MG63 (cell line): Measurements from ENCODE around the gene ETV2. TPM values are rescaled to one million over a fixed set of nuclear protein-coding genes. Genes with fewer than 3 reads are reported as not detected.
"Not testable (repeated sequence)": the region's sequence is repeated elsewhere in the genome, so short reads cannot be mapped to it uniquely, and the experiment has no call there.

ENCODE experiments used
- DNase-seq: peaks from one replicate; pipeline ENCODE4 v3.0.0-alpha.2; 2020
- H3K27me3 ChIP-seq: fragments of 250-450 bp; sonication (Bioruptor Pico); 2 replicates; pipeline ENCODE4 v1.5.1; 2020; ENCODE audit warnings: mild to moderate bottlenecking, moderate library complexity
- H3K36me3 ChIP-seq: fragments of 250-450 bp; sonication (Bioruptor Pico); 2 replicates; pipeline ENCODE4 v1.5.1; 2020; ENCODE audit warnings: mild to moderate bottlenecking, moderate library complexity
- H3K4me3 ChIP-seq: fragments of 250-450 bp; sonication (Bioruptor Pico); 2 replicates; pipeline ENCODE4 v1.5.1; 2020; ENCODE audit warnings: mild to moderate bottlenecking, moderate library complexity
- H3K9me3 ChIP-seq: fragments of 250-450 bp; sonication (Bioruptor Pico); 2 replicates; pipeline ENCODE4 v1.5.1; 2020; ENCODE audit warnings: mild to moderate bottlenecking, moderate library complexity
- total RNA-seq: library from RNA; depleted of rRNA; stranded (reverse); fragments of >200 nt; shearing (Covaris generic); gene quantifications from 2 replicates; pipeline ENCODE4 v1.2.3, GENCODE V29; 2014; ENCODE audit warnings: low replicate concordance

The ETV2 gene
- total RNA-seq, 1 experiment from 2014 or later: not detected

- DNase-seq: peak; percentile 99
- H3K36me3 ChIP-seq: no peaks in the 10 kb centered on the region
- peak overlapping the region; percentile 56 for H3K4me3 ChIP-seq
- H3K27me3 ChIP-seq: no peaks in the 10 kb centered on the region
- H3K9me3 ChIP-seq: no peaks in the 10 kb centered on the region
Observed at GRCh38 chr19:35644206-35644986, 2.9 kb downstream of the ETV2 start.

- H3K4me3 ChIP-seq: peak overlapping the region; percentile 56
- DNase-seq: peak; percentile 64
- peaks cover 5% of the 10 kb centered on the region for H3K36me3 ChIP-seq
- no peaks in the 10 kb centered on the region for H3K27me3 ChIP-seq
- H3K9me3 ChIP-seq: no peaks in the 10 kb centered on the region
Observed at GRCh38 chr19:35644987-35645679, 3.6 kb downstream of the ETV2 start.

DNA sequence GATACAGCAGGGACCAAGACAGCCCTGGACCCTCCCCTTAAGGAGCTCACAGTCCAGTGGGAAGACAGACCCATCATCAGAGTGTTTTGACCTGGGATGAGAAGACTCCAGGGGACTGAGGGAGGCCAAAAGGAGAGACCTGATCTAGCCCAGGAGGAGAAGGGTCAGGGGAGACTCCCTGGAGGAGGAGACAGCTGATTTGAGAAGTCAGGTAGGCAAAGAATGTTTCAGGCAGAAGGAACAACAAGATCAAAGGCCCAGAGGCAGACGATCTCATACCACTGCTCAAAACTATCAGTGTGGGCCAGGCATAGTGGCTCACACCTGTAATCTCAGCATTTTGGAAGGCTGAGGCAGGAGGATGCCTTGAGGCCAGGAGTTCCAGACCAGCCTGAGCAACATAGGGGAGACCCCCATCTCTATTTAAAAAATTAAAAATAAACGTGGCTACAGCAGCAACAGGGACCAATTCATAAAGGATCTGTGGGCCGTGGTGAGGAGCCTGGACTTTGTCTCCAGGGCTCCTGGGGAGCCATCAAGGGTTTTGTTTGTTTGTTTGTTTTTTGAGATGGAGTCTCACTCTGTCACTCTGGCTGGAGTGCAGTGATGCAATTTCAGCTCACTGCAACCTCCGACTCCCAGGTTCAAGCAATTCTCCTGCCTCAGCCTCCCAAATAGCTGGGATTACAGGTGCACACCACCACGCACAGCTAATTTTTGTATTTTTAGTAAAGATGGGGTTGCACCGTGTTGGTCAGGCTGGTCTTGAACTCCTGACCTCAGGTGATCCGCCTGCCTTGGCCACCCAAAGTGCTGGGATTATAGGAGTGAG is 4.4 kb downstream of the ETV2 start:
- H3K9me3 ChIP-seq: no peaks in the 10 kb centered on the region
- no peak for DNase-seq
- no peak overlapping the region for H3K4me3 ChIP-seq
- H3K27me3 ChIP-seq: no peaks in the 10 kb centered on the region
- peaks cover 10% of the 10 kb centered on the region for H3K36me3 ChIP-seq

DNA sequence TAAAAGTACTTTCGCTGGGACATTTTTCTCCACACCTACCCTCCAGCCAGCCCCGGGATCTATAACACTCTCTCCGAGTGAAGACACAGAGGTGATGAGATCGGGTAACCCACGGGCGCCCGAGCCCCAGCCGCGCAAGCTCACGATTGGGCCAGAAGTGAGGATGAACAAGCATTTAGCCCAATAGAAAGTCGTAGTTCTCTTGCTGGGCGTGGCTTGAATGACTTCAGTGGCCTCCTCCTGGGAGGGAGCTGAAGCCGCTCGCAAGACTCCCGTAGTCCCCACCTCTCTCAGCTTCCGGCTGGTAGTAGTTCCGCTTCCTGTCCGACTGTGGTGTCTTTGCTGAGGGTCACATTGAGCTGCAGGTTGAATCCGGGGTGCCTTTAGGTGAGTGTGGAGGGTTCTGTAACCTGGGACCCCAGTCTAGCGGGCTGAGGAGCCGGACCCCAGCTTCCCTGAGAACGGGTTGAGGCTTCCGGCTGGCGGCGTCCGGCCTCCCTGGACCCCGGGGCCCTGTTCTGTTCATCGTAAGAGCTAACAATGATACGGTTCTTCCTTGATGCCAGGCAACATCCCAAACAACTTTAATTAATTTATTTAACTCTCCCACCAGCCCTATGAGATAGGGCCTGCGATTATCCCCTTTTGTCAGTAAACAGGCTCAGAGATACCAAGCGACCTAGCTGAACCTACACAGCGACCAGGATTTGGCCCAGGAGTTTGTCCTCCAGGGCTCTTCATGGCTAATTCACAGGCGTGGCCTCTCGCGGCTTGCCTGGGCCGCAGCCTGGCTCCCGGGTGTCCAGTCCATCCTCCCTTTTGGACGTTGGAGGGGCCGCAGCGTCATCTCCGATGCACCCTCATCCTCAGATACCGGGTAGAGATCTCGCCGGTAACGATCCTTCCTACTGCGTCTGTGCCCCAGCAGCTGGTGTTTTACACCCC is 6.7 kb downstream of the ETV2 start, which contains the start of gene COX6B1:
COX6B1 (plus strand) TSS at position 307 of the 945 bp plus-strand sequence. CDS start 2,921 bp downstream, outside the sequence.
- Histone ChIP-seq H3K27me3 (no peaks in the 10 kb centered on the region), H3K36me3 (peaks cover 28% of the 10 kb centered on the region)

DNA sequence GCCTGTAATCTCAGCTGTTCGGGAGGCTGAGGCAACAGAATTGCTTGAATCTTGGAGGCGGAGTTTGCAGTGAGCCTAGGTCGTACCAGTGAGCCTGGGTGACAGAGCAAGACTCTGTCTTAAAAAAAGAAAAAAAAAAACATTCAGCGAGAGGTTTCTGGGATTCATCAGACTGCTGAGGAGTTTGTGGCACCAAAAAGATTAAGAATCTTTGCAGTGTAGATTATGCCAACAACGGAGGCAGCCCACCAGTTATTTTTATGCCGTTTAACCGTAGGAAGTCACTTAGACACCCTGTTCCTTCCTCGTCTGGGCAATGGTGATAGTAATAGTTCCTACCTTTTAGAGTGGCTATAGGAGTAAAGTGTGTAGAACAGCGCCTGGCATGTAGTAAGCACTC is 9.0 kb downstream of the ETV2 start:
- peaks cover 42% of the 10 kb centered on the region for H3K36me3 ChIP-seq
- H3K27me3 ChIP-seq: no peaks in the 10 kb centered on the region
- no peak for DNase-seq

More for the DNA sequence above, 6.7 kb downstream of the ETV2 start, which contains the start of gene COX6B1:
- Histone ChIP-seq H3K9me3 (no peaks in the 10 kb centered on the region), H3K4me3 (peak within 1 kb of the TSS; percentile 77)
- DNase-seq: peak; percentile 98

GRCh38 chr19:35654828-35655227 is 13.3 kb downstream of the ETV2 start:
- not testable (repeated sequence) for DNase-seq, H3K4me3 ChIP-seq, H3K27me3 ChIP-seq, H3K9me3 ChIP-seq
- peaks cover 77% of the 10 kb centered on the region for H3K36me3 ChIP-seq

More for the DNA sequence above, 9.0 kb downstream of the ETV2 start:
- no peak overlapping the region for H3K4me3 ChIP-seq
- no peaks in the 10 kb centered on the region for H3K9me3 ChIP-seq

DNA sequence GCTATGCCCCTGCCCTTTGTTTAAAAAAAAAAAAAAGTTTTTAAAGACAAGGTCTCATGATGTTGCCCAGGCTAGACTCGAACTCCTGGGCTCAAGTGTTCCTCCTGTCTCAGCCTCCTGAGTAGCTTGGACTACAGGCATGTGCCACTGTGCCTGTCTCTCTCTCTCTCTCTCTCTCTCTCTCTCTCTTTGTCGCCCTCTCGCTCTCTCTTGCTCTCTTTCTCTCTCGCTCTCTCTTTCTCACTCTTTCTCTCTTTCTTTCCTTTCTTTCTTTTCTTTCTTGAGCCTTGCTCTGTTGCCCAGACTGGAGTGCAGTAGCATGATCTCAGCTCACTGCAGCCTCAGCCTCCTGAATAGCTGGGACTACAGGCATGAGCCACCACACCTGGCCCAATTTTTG is 14.1 kb downstream of the ETV2 start:
- Histone ChIP-seq H3K4me3 (no peak overlapping the region), H3K36me3 (peaks cover 78% of the 10 kb centered on the region), H3K27me3 (no peaks in the 10 kb centered on the region), H3K9me3 (no peaks in the 10 kb centered on the region)
- no peak for DNase-seq

DNA sequence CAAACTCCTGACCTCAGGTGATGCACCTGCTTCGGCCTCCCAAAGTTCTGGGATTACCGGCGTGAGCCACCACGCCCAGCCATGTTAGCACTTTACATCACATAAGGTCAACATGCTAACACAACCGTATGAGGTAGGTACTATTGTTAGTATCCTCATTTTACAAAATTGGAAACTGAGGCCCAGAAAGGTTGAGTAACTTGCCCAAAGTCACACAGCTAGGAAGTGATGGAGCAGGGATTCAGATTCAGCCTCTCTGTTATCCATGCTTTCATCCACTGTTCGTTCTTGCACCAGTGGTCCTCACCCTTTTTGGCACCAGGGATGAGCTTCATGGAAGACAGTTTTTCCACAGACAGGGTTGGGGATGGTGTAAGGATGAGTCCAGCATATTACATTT is 15.2 kb downstream of the ETV2 start:
- Histone ChIP-seq H3K27me3 (no peaks in the 10 kb centered on the region), H3K9me3 (no peaks in the 10 kb centered on the region), H3K36me3 (peaks cover 76% of the 10 kb centered on the region), H3K4me3 (no peak overlapping the region)
- no peak for DNase-seq

GRCh38 chr19:35657904-35658700 is 16.6 kb downstream of the ETV2 start:
- peak; percentile 39 for DNase-seq
- H3K27me3 ChIP-seq: no peaks in the 10 kb centered on the region
- H3K9me3 ChIP-seq: no peaks in the 10 kb centered on the region
- no peak overlapping the region for H3K4me3 ChIP-seq
- H3K36me3 ChIP-seq: peaks cover 71% of the 10 kb centered on the region

- H3K4me3 ChIP-seq: no peak overlapping the region
- DNase-seq: no peak
- H3K27me3 ChIP-seq: no peaks in the 10 kb centered on the region
- no peaks in the 10 kb centered on the region for H3K9me3 ChIP-seq
- H3K36me3 ChIP-seq: peaks cover 50% of the 10 kb centered on the region
Observed at GRCh38 chr19:35661995-35662340, 20.4 kb downstream of the ETV2 start.

GRCh38 chr19:35663981-35664380 is 22.4 kb downstream of the ETV2 start:
- Histone ChIP-seq H3K9me3 (no peaks in the 10 kb centered on the region), H3K27me3 (peaks cover 11% of the 10 kb centered on the region), H3K36me3 (peaks cover 33% of the 10 kb centered on the region), H3K4me3 (no peak overlapping the region)
- no peak for DNase-seq

GRCh38 chr19:35665157-35665556 is 23.6 kb downstream of the ETV2 start:
- Histone ChIP-seq H3K9me3 (no peaks in the 10 kb centered on the region), H3K27me3 (peaks cover 22% of the 10 kb centered on the region), H3K36me3 (peaks cover 23% of the 10 kb centered on the region), H3K4me3 (no peak overlapping the region)
- no peak for DNase-seq

DNA sequence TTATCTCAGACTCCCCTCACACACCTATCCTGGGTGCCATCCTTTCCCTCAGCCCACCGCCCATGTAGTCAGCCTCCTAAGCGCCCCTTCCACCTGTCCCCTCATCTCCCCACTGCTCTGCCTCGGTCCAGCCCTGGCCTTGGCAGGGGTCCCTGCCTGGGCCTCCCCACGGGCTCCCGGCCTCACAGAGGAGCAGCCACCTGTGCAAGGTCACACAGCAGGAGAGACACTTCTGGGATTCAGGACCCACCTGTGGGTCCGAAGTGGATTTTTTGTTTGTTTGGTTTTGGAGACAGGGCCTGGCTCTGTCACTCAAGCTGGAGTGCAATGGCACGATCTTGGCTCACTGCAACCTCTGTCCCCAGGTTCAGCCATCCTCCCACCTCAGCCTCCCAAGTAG is 24.1 kb downstream of the ETV2 start:
- no peaks in the 10 kb centered on the region for H3K9me3 ChIP-seq
- peaks cover 19% of the 10 kb centered on the region for H3K36me3 ChIP-seq
- peaks cover 22% of the 10 kb centered on the region for H3K27me3 ChIP-seq
- no peak overlapping the region for H3K4me3 ChIP-seq
- no peak for DNase-seq

DNA sequence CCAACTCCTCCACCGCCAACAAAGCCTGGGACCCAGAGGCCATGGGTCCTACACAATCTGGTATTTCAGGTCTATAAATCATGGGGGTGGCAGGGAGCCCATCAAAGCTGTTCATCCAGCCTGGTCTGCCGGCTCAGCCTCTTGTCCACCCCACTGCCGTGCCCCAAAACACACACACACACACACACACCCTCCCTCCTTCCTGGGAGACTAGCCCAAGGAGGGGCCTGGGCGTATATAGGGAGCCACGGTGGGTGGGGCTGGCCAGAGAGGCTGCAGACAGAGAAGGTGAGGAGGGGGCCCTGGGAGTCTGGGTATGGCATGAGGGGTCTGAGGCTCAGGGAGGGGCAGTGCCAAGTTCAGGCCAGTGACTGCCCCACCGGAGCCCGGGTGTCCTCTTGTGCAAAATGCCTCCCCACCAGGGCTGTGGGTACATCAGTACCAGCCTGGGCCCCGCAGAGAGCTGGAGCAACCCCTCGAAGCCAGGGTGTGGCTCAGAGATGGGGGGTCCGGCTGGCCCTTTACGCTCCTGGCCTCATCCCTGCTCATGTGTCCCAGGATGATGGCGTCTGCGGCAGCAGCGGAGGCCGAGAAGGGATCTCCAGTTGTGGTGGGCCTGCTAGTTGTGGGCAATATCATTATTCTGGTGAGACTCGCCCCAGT is 24.8 kb downstream of the ETV2 start, which contains the start of gene UPK1A:
UPK1A (plus strand) TSS at position 267 of the 663 bp plus-strand sequence; CDS start at position 563, 296 bp downstream.
- Histone ChIP-seq H3K27me3 (peaks cover 26% of the 10 kb centered on the region), H3K4me3 (no peak within 1 kb of the TSS), H3K9me3 (no peaks in the 10 kb centered on the region), H3K36me3 (peaks cover 13% of the 10 kb centered on the region)
- DNase-seq: no peak

- peaks cover 39% of the 10 kb centered on the region for H3K27me3 ChIP-seq
- H3K36me3 ChIP-seq: no peaks in the 10 kb centered on the region; the same call in 1 of the 2 replicates
- H3K9me3 ChIP-seq: no peaks in the 10 kb centered on the region
- no peak for DNase-seq
- no peak overlapping the region for H3K4me3 ChIP-seq
Observed at GRCh38 chr19:35669566-35669965, 28.0 kb downstream of the ETV2 start.
